ENCODE measurements around the gene CEP131. TPM values are rescaled to one million over a fixed set of nuclear protein-coding genes. Genes with fewer than 3 reads are reported as not detected.

The CEP131 gene
- total RNA-seq, 1 donor from 2014 or later: 2.1 TPM

Other genes with a start within 250 kb of the CEP131 start
- gene CHMP6, start 231.1 kb downstream of the CEP131 start, total RNA-seq: 16.5 TPM
- 101 TPM for gene BAIAP2, start 187.8 kb downstream of the CEP131 start, total RNA-seq
- not detected for gene PVALEF, start 57.5 kb downstream of the CEP131 start, total RNA-seq
- 0.70 TPM for gene AATK, start 56.7 kb downstream of the CEP131 start, total RNA-seq
- gene TEPSIN, start 16.1 kb upstream of the CEP131 start, total RNA-seq: 33.9 TPM
- gene NDUFAF8, start 16.4 kb upstream of the CEP131 start, total RNA-seq: 33.3 TPM
- 101 TPM for gene SLC38A10, start 72.3 kb upstream of the CEP131 start, total RNA-seq
- gene BAHCC1, start 172.5 kb upstream of the CEP131 start, total RNA-seq: 8.0 TPM